Thyroid gland (tissue), 4 donors: ENCODE data around the gene ZNF462. TPM values are rescaled to one million over a fixed set of nuclear protein-coding genes. Genes with fewer than 3 reads are reported as not detected.

Source experiments
- DNase-seq, 2 donors: peaks; one replicate each; pipeline ENCODE4 v3.0.0-alpha.2; 2019
- H3K27ac ChIP-seq, 3 donors: fragments of 200-600 bp; sonication (generic); 1 replicate in 2 of 3; 2 replicates in 1 of 3; pipeline ENCODE4 v1.5.1; 2016 to 2019; ENCODE audit warnings: mild to moderate bottlenecking in 1 of 3, moderate library complexity in 1 of 3
- H3K27me3 ChIP-seq: fragments of 200-600 bp; sonication (generic); one replicate; pipeline ENCODE4 v1.5.1; 2019
- H3K36me3 ChIP-seq, 2 donors: fragments of 200-600 bp; sonication (generic); one replicate each; pipeline ENCODE4 v1.5.1; 2016 to 2019
- H3K4me1 ChIP-seq, 2 donors: fragments of 200-600 bp; sonication (generic); one replicate each; pipeline ENCODE4 v1.5.1; 2017 to 2019
- H3K4me3 ChIP-seq, 3 donors: fragments of 200-600 bp; sonication (generic); replicated peaks in 1 of 3; 1 replicate in 2 of 3; 2 replicates in 1 of 3; pipeline ENCODE4 v1.5.1; 2016; ENCODE audit warnings: mild to moderate bottlenecking in 1 of 3
- H3K9me3 ChIP-seq: fragments of 200-600 bp; sonication (generic); one replicate; pipeline ENCODE4 v1.5.1; 2017
- POLR2A ChIP-seq, 2 donors: fragments of 450-650 bp; IDR thresholded peaks; one replicate each; pipeline ENCODE4 v1.6.1; 2017; ENCODE audit warnings: antibody characterized with exemption in 2 of 2, mild to moderate bottlenecking in 2 of 2, moderate library complexity in 1 of 2
- WGBS, 2 donors: methylation state at CpG; one replicate each; pipeline ENCODE4 v1.1.5; 2017; 5-methylcytosine and 5-hydroxymethylcytosine counted together
- intact Hi-C: fragments of 100-400 bp; cut with DNase I; formaldehyde crosslinking; loops from one replicate; pipeline ENCODE4 v1.15.1; 2023
- total RNA-seq, 4 donors: library from RNA; depleted of rRNA; stranded (reverse); fragments of >200 nt; gene quantifications; one replicate each; pipeline ENCODE4 v1.2.3, GENCODE V29; 2016
- TF ChIP-seq, protein P1 (sequence below), 6 experiments: fragments of 200-600 bp in 3 of 6; fragments of 450-650 bp in 3 of 6; sonication (generic) in 3 of 6; IDR thresholded peaks; one replicate each; pipeline ENCODE4 v1.5.1; 2016 to 2019; ENCODE audit warnings: antibody characterized with exemption in 6 of 6, mild to moderate bottlenecking in 2 of 6, inconsistent platforms in 1 of 6, moderate library complexity in 1 of 6

Gene ZNF462
- total RNA-seq, 4 donors from 2014 or later: 33.3 to 60.4 (median 46.3) TPM

DNA sequence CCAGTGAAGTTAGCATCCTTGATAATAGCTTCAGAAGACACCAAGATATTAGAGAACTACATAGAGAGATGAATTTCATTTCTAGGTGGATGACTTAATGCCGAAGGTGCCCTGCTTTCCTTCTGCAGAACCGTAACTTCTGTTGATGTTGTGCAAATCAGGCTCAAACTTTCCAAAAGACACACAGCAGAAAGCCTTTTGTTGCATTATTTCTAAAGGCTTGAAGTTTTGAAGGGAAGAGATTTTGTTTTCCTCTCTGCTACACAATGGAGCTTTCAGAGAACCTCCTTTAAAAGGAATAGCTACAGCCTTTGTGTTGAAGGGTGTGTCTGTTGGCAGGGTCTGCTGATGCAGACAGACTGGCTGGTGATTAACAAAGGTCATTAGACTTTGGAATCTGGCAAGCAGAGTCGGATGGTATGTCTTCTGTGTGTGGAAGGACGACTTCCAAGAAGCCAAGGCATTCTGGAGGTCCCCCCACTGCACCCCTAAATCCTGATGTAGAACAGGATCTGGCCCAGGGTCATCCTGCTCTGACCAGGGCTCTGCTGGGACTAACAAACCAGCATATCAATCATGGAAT, 57.8 kb downstream of the ZNF462 start:
- H3K4me1 ChIP-seq: peaks cover 44 to 54% of the 10 kb centered on the region in 2 donors
- intact Hi-C loops: no loop called here
- DNase-seq: no peak
- no peak overlapping the region for H3K4me3 ChIP-seq
- peaks cover 12 to 17% of the 10 kb centered on the region in 2 donors for H3K36me3 ChIP-seq
- H3K27me3 ChIP-seq: no peaks in the 10 kb centered on the region
- TF ChIP-seq, protein P1, sequence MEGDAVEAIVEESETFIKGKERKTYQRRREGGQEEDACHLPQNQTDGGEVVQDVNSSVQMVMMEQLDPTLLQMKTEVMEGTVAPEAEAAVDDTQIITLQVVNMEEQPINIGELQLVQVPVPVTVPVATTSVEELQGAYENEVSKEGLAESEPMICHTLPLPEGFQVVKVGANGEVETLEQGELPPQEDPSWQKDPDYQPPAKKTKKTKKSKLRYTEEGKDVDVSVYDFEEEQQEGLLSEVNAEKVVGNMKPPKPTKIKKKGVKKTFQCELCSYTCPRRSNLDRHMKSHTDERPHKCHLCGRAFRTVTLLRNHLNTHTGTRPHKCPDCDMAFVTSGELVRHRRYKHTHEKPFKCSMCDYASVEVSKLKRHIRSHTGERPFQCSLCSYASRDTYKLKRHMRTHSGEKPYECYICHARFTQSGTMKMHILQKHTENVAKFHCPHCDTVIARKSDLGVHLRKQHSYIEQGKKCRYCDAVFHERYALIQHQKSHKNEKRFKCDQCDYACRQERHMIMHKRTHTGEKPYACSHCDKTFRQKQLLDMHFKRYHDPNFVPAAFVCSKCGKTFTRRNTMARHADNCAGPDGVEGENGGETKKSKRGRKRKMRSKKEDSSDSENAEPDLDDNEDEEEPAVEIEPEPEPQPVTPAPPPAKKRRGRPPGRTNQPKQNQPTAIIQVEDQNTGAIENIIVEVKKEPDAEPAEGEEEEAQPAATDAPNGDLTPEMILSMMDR (IDR thresholded peaks at IDR 0.05): no peak
- no peak for TF ChIP-seq POLR2A (IDR thresholded peaks at IDR 0.05)
- no peaks in the 10 kb centered on the region for H3K9me3 ChIP-seq
- H3K27ac ChIP-seq: peak overlapping the region; percentile 96 to 99 (median 96)
- WGBS, 2 donors: 68% methylated on average over 4 of the region's 4 CpGs

DNA sequence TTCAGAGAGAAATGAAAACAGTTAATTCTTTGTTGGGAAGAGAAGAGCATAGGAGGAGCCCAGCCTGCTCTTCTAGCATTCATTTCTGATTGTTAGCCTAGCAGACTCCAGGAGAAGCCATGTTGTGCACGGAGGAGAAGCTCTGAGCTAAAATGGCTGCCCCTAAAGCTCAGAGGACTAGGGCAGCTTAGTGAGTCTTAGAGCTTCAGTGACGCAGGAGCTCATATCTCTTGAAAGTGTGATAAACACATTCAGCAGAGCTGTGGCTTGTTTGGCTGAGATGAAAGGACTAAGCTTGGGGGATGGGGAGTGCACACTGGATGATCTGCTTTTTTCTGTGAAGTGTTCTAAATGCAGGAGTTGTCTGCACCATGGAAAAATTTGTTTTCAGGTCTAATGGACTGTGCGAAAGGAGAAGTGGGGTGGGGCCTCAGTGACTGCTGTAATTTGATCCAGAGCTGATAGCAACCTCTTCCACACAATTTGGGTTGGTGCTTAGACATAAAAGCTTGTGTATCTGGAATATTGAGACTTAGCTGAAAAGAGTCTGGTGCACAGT, 58.5 kb downstream of the ZNF462 start:
- peaks cover 38 to 47% of the 10 kb centered on the region in 2 donors for H3K4me1 ChIP-seq
- no peaks in the 10 kb centered on the region for H3K27me3 ChIP-seq
- peak; percentile 79 to 83 for DNase-seq
- H3K4me3 ChIP-seq: no peak overlapping the region
- H3K9me3 ChIP-seq: no peaks in the 10 kb centered on the region
- peaks cover 12 to 17% of the 10 kb centered on the region in 2 donors for H3K36me3 ChIP-seq
- TF ChIP-seq POLR2A (IDR thresholded peaks at IDR 0.05): peak in 1 of 2 donors; percentile 71
- TF ChIP-seq, protein P1 (IDR thresholded peaks at IDR 0.05): no peak
- WGBS, 2 donors: 14 to 25% methylated on average over 3 of the region's 3 CpGs
- intact Hi-C loops: no loop called here
- H3K27ac ChIP-seq: peak overlapping the region; percentile 96 to 99 (median 96)

DNA sequence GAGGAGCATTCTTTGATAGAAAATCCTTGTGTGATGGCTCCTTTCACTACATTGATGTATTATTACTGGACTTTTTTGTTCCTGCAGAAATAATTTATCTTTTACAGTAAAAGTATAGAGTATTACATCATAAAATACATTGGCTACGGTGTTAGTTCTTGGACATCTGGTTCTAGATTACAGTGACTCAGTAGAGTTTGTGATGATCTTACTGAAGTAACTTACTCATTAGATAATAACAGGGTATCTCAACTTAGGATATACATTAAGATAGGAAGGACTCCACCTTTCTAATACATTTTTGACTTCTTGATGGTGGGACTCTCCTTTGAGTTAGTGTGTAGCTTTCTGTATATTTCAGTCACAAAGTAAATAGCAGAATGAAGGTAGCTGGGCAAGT, 59.1 kb downstream of the ZNF462 start:
- no peak overlapping the region for H3K4me3 ChIP-seq
- intact Hi-C loops: no loop called here

DNA sequence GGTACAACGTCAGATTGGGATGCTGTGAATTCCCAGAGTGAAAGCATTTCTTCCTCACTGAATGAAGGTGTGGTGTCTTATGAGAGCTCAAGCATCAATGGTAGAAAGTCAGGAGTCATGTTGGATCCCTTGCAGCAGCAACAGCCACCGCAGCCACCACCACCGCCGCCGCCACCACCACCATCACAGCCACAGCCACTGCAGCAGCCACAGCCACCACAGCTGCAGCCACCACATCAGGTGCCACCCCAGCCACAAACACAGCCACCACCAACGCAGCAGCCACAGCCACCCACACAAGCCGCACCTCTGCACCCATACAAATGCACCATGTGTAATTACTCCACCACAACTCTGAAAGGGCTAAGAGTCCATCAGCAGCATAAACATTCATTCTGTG, 62.4 kb downstream of the ZNF462 start:
- Histone ChIP-seq H3K36me3 (peaks cover 20 to 22% of the 10 kb centered on the region in 2 donors), H3K9me3 (no peaks in the 10 kb centered on the region), H3K27ac (no peak overlapping the region), H3K27me3 (no peaks in the 10 kb centered on the region), H3K4me1 (peaks cover 39 to 40% of the 10 kb centered on the region in 2 donors), H3K4me3 (no peak overlapping the region)
- 97 to 100% methylated on average over 7 of the region's 7 CpGs for WGBS, 2 donors
- TF ChIP-seq, protein P1 (IDR thresholded peaks at IDR 0.05): no peak
- no peak for TF ChIP-seq POLR2A (IDR thresholded peaks at IDR 0.05)
- DNase-seq: no peak
- intact Hi-C loops: no loop called here

More for the DNA sequence above, 59.1 kb downstream of the ZNF462 start:
- 82 to 86% methylated on average over 1 of the region's 1 CpG for WGBS, 2 donors
- Histone ChIP-seq H3K4me1 (peaks cover 32 to 41% of the 10 kb centered on the region in 2 donors), H3K9me3 (no peaks in the 10 kb centered on the region), H3K27me3 (no peaks in the 10 kb centered on the region), H3K36me3 (peaks cover 12 to 17% of the 10 kb centered on the region in 2 donors), H3K27ac (peak overlapping the region; percentile 96 to 99 (median 96))
- no peak for DNase-seq
- TF ChIP-seq, protein P1 (IDR thresholded peaks at IDR 0.05): no peak
- no peak for TF ChIP-seq POLR2A (IDR thresholded peaks at IDR 0.05)

DNA sequence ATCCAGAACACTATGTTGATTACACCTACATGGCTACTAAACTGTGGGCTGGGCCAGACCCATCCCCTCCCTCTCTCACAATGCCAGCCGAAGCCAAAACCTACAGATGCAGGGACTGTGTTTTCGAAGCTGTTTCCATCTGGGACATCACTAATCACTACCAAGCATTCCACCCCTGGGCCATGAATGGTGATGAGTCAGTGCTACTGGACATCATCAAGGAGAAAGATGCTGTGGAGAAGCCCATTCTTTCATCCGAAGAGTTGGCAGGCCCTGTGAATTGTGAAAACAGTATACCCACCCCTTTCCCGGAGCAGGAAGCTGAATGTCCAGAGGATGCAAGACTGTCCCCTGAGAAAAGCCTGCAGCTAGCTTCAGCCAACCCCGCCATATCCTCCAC, 65.0 kb downstream of the ZNF462 start:
- TF ChIP-seq, protein P1 (IDR thresholded peaks at IDR 0.05): no peak
- TF ChIP-seq POLR2A (IDR thresholded peaks at IDR 0.05): no peak
- H3K4me3 ChIP-seq: no peak overlapping the region
- intact Hi-C loops: no loop called here
- no peak overlapping the region for H3K27ac ChIP-seq
- WGBS, 2 donors: 89 to 91% methylated on average over 5 of the region's 5 CpGs
- no peak for DNase-seq
- no peaks in the 10 kb centered on the region for H3K27me3 ChIP-seq
- H3K4me1 ChIP-seq: peaks cover 16 to 18% of the 10 kb centered on the region in 2 donors
- H3K9me3 ChIP-seq: no peaks in the 10 kb centered on the region
- peaks cover 24 to 29% of the 10 kb centered on the region in 2 donors for H3K36me3 ChIP-seq
